Measurements from ENCODE around the gene NOX5.

DNA sequence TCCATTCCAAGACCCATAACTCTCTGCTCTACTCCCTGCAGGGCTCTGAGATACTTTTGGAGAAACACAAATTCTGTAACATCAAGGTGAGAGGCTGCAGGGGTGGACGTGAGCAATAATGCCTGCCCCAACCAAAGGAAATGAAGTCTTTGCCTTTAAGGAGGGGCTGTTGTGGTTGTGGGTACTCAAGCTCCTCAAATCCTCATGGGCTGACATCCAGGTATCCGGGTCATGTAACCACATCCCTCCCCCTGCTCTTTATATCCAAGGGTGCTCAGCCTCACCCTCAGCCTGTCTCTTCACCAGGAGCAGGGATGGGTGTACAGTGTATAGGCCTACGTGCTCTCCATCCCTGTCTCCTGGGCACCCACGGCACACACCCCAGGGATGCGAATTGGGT is 32.3 kb downstream of the NOX5 start:
- TF ChIP-seq ARNT (IDR thresholded peaks at IDR 0.05), result no peak
- TF ChIP-seq SUZ12 (IDR thresholded peaks at IDR 0.05), result no peak
- no peak for TF ChIP-seq FOXA1 (IDR thresholded peaks at IDR 0.05)
- TF ChIP-seq CTBP1 (IDR thresholded peaks at IDR 0.05; ENCODE audit: borderline replicate concordance), result no peak
- TF ChIP-seq TARDBP (IDR thresholded peaks at IDR 0.05), result no peak
- no peak for TF ChIP-seq FOXK2 (IDR thresholded peaks at IDR 0.05)
- TF ChIP-seq SP1 (IDR thresholded peaks at IDR 0.05), result no peak
- TF ChIP-seq NFRKB (IDR thresholded peaks at IDR 0.05), result no peak

Measured in HEK293T (cell line).